ENCODE measurements around the gene DSC2. TPM values are rescaled to one million over a fixed set of nuclear protein-coding genes. Genes with fewer than 3 reads are reported as not detected.

DSC2 gene
- polyA plus RNA-seq, 1 of the 3 experiments (the other 2 are of a cell fraction): not detected

DNA sequence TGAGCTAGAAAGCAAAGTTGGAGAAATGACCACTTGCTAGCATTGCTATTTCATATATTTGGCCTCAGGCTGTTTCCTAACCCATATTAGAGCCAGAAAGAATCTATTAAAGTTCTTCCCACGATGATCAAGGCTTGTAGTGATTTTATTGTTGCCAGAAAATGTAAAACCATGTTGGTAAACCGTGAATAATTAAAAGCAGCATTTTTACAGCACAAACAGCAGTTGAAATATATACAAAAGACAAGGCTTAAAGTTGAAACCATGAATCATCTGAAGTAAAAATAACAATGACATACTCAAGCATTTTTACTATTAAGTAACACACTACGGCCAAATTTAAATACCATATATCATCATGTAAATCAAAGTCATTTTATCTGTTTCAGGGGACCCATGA, 32.0 kb downstream of the DSC2 start:
- Histone ChIP-seq H2AFZ (ENCODE audit: low read depth) (no peak overlapping the region), H3K27me3 (ENCODE audit: insufficient read depth) (no peaks in the 10 kb centered on the region), H3K4me3 (ENCODE audit: low read depth in 2 of 2, low read length in 1 of 2) (no peak overlapping the region), H3K27ac (ENCODE audit: low read depth in 2 of 2, low read length in 1 of 2) (no peak overlapping the region), H3K4me1 (ENCODE audit: control insufficient read depth in 1 of 2, insufficient read depth in 2 of 2, low read depth in 1 of 2, low read length in 1 of 2) (no peaks in the 10 kb centered on the region), H3K9me2 (no peaks in the 10 kb centered on the region), H3K9me3 (no peaks in the 10 kb centered on the region), H4K20me1 (ENCODE audit: insufficient read depth) (no peaks in the 10 kb centered on the region), H3K79me2 (ENCODE audit: insufficient read depth) (no peaks in the 10 kb centered on the region), H3F3A (replicated peaks; ENCODE audit: insufficient read depth) (no peaks in the 10 kb centered on the region), H3K36me3 (replicated peaks in 1 of 2; ENCODE audit: control insufficient read depth in 1 of 2, insufficient read depth in 2 of 2, low read length in 1 of 2) (no peaks in the 10 kb centered on the region), H3K9ac (no peak overlapping the region), H3K4me2 (no peak overlapping the region)
- CTCF ChIA-PET: no interaction called here
- 0% methylated on average over 3 of the region's 3 CpGs for WGBS (ENCODE audit: low lambda C conversion rate)
- TF ChIP-seq FOSL2 (IDR thresholded peaks at IDR 0.05; ENCODE audit: borderline replicate concordance, low read depth): no peak
- DNase-seq: no peak
- POLR2A ChIA-PET: no interaction called here

DNA sequence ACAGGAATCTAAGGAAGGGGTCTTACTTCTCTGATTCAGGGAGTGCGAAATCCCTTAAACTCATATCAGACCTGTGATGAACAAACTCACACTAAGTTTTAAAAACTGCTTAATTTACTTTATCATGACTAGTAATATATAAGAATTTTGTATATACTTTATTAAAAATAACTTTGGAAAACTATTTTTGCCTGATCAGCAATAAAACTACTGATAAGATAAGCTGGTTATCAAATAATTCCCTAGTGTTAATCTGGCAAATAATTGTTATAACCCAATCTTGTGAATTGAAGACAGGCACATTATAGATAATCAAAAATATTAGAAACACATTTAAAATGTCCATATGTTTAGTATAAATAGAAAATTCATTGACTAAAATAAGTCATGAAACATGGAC, 36.0 kb downstream of the DSC2 start:
- H3K79me2 ChIP-seq (ENCODE audit: insufficient read depth): no peaks in the 10 kb centered on the region
- no peak overlapping the region for H3K4me2 ChIP-seq
- DNase-seq: no peak
- no peaks in the 10 kb centered on the region for H4K20me1 ChIP-seq (ENCODE audit: insufficient read depth)
- H3K36me3 ChIP-seq (replicated peaks in 1 of 2; ENCODE audit: control insufficient read depth in 1 of 2, insufficient read depth in 2 of 2, low read length in 1 of 2): no peaks in the 10 kb centered on the region
- POLR2A ChIA-PET: no interaction called here
- no peaks in the 10 kb centered on the region for H3K9me2 ChIP-seq
- no peaks in the 10 kb centered on the region for H3K4me1 ChIP-seq (ENCODE audit: control insufficient read depth in 1 of 2, insufficient read depth in 2 of 2, low read depth in 1 of 2, low read length in 1 of 2)
- no peak overlapping the region for H3K27ac ChIP-seq (ENCODE audit: low read depth in 2 of 2, low read length in 1 of 2)
- H3K27me3 ChIP-seq (ENCODE audit: insufficient read depth): no peaks in the 10 kb centered on the region
- H3K9me3 ChIP-seq: no peaks in the 10 kb centered on the region
- H3K4me3 ChIP-seq (ENCODE audit: low read depth in 2 of 2, low read length in 1 of 2): no peak overlapping the region
- WGBS (ENCODE audit: low lambda C conversion rate): 21% methylated on average over 1 of the region's 1 CpG
- CTCF ChIA-PET: no interaction called here
- TF ChIP-seq GATA2 (CRISPR knock-in tag; IDR thresholded peaks at IDR 0.05): no peak
- TF ChIP-seq MEF2A (IDR thresholded peaks at IDR 0.05; ENCODE audit: borderline replicate concordance, low read depth): no peak
- no peak for TF ChIP-seq RAD21 (IDR thresholded peaks at IDR 0.05; ENCODE audit: low read length)
- TF ChIP-seq RXRA (IDR thresholded peaks at IDR 0.05; ENCODE audit: borderline replicate concordance, low read depth): no peak
- no peak for TF ChIP-seq EZH2phosphoT487 (IDR thresholded peaks at IDR 0.05; ENCODE audit: borderline replicate concordance, low read depth)
- TF ChIP-seq YY1 (IDR thresholded peaks at IDR 0.05; ENCODE audit: low read depth): no peak
- no peak for TF ChIP-seq POLR2AphosphoS5 (IDR thresholded peaks at IDR 0.05; ENCODE audit: low read depth, low read length)
- TF ChIP-seq, protein P1, sequence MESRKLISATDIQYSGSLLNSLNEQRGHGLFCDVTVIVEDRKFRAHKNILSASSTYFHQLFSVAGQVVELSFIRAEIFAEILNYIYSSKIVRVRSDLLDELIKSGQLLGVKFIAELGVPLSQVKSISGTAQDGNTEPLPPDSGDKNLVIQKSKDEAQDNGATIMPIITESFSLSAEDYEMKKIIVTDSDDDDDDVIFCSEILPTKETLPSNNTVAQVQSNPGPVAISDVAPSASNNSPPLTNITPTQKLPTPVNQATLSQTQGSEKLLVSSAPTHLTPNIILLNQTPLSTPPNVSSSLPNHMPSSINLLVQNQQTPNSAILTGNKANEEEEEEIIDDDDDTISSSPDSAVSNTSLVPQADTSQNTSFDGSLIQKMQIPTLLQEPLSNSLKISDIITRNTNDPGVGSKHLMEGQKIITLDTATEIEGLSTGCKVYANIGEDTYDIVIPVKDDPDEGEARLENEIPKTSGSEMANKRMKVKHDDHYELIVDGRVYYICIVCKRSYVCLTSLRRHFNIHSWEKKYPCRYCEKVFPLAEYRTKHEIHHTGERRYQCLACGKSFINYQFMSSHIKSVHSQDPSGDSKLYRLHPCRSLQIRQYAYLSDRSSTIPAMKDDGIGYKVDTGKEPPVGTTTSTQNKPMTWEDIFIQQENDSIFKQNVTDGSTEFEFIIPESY (IDR thresholded peaks at IDR 0.05; ENCODE audit: borderline replicate concordance, low read depth): no peak
- TF ChIP-seq, protein P2, sequence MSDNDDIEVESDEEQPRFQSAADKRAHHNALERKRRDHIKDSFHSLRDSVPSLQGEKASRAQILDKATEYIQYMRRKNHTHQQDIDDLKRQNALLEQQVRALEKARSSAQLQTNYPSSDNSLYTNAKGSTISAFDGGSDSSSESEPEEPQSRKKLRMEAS (IDR thresholded peaks at IDR 0.05; ENCODE audit: low read depth): no peak
- TF ChIP-seq RCOR1 (IDR thresholded peaks at IDR 0.05; ENCODE audit: low read length): no peak
- TF ChIP-seq ELF1 (IDR thresholded peaks at IDR 0.05): no peak
- no peak for TF ChIP-seq RFX5 (IDR thresholded peaks at IDR 0.05; ENCODE audit: low read length)
- no peak for TF ChIP-seq JUND (IDR thresholded peaks at IDR 0.05)
- no peak for TF ChIP-seq NFIC (IDR thresholded peaks at IDR 0.05; ENCODE audit: borderline replicate concordance)
- no peaks in the 10 kb centered on the region for H3F3A ChIP-seq (replicated peaks; ENCODE audit: insufficient read depth)
- H2AFZ ChIP-seq (ENCODE audit: low read depth): no peak overlapping the region
- no peak overlapping the region for H3K9ac ChIP-seq

All from SK-N-SH (cell line).